Measurements from ENCODE around the gene SLC1A1.

The SLC1A1 gene

GRCh38 chr9:4559261-4560182 is 69.3 kb downstream of the SLC1A1 start:
- TF ChIP-seq PPARA (CRISPR knock-in tag; IDR thresholded peaks at IDR 0.05; ENCODE audit: borderline replicate concordance) (no peak), SNAI2 (CRISPR knock-in tag; IDR thresholded peaks at IDR 0.05) (no peak), TCF4 (CRISPR knock-in tag; IDR thresholded peaks at IDR 0.05; ENCODE audit: borderline replicate concordance) (no peak), BACH2 (CRISPR knock-in tag; IDR thresholded peaks at IDR 0.05; ENCODE audit: borderline replicate concordance) (no peak), CSDC2 (CRISPR knock-in tag; IDR thresholded peaks at IDR 0.05) (no peak), ARNTL (CRISPR knock-in tag; IDR thresholded peaks at IDR 0.05; ENCODE audit: borderline replicate concordance, low read depth) (no peak), ZNF70 (CRISPR knock-in tag; IDR thresholded peaks at IDR 0.05) (no peak), GLIS3 (CRISPR knock-in tag; IDR thresholded peaks at IDR 0.05) (no peak), POU6F1 (CRISPR knock-in tag; IDR thresholded peaks at IDR 0.05; ENCODE audit: borderline replicate concordance, low read depth) (no peak), ZFP30 (CRISPR knock-in tag; IDR thresholded peaks at IDR 0.05) (no peak), TOX (CRISPR knock-in tag; IDR thresholded peaks at IDR 0.05; ENCODE audit: borderline replicate concordance) (no peak), RARB (CRISPR knock-in tag; IDR thresholded peaks at IDR 0.05) (no peak), ISL1 (CRISPR knock-in tag; IDR thresholded peaks at IDR 0.05) (no peak), ZFP3 (CRISPR knock-in tag; IDR thresholded peaks at IDR 0.05) (no peak), OSR1 (CRISPR knock-in tag; IDR thresholded peaks at IDR 0.05) (no peak), ZNF565 (CRISPR knock-in tag; conservative IDR thresholded peaks at IDR 0.05; ENCODE audit: low read depth) (no peak), PATZ1 (CRISPR knock-in tag; IDR thresholded peaks at IDR 0.05; ENCODE audit: borderline replicate concordance) (no peak)
- TF ChIP-seq, protein P1, sequence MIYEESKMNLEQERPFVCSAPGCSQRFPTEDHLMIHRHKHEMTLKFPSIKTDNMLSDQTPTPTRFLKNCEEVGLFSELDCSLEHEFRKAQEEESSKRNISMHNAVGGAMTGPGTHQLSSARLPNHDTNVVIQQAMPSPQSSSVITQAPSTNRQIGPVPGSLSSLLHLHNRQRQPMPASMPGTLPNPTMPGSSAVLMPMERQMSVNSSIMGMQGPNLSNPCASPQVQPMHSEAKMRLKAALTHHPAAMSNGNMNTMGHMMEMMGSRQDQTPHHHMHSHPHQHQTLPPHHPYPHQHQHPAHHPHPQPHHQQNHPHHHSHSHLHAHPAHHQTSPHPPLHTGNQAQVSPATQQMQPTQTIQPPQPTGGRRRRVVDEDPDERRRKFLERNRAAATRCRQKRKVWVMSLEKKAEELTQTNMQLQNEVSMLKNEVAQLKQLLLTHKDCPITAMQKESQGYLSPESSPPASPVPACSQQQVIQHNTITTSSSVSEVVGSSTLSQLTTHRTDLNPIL (CRISPR knock-in tag; IDR thresholded peaks at IDR 0.05; ENCODE audit: low read depth): no peak
- no peak for ATAC-seq

- TF ChIP-seq PATZ1 (CRISPR knock-in tag; IDR thresholded peaks at IDR 0.05; ENCODE audit: borderline replicate concordance): no peak
- no peak for TF ChIP-seq ZNF70 (CRISPR knock-in tag; IDR thresholded peaks at IDR 0.05)
- no peak for TF ChIP-seq ZFP3 (CRISPR knock-in tag; IDR thresholded peaks at IDR 0.05)
- TF ChIP-seq ZC3H10 (CRISPR knock-in tag; IDR thresholded peaks at IDR 0.05): no peak
- no peak for TF ChIP-seq PPARA (CRISPR knock-in tag; IDR thresholded peaks at IDR 0.05; ENCODE audit: borderline replicate concordance)
- TF ChIP-seq RARB (CRISPR knock-in tag; IDR thresholded peaks at IDR 0.05): no peak
- TF ChIP-seq OSR1 (CRISPR knock-in tag; IDR thresholded peaks at IDR 0.05): no peak
- TF ChIP-seq GLIS3 (CRISPR knock-in tag; IDR thresholded peaks at IDR 0.05): no peak
- no peak for TF ChIP-seq ZNF565 (CRISPR knock-in tag; conservative IDR thresholded peaks at IDR 0.05; ENCODE audit: low read depth)
- no peak for TF ChIP-seq TCF4 (CRISPR knock-in tag; IDR thresholded peaks at IDR 0.05; ENCODE audit: borderline replicate concordance)
- TF ChIP-seq ZFP30 (CRISPR knock-in tag; IDR thresholded peaks at IDR 0.05): no peak
- TF ChIP-seq POU6F1 (CRISPR knock-in tag; IDR thresholded peaks at IDR 0.05; ENCODE audit: borderline replicate concordance, low read depth): no peak
- TF ChIP-seq ISL1 (CRISPR knock-in tag; IDR thresholded peaks at IDR 0.05): no peak
- no peak for TF ChIP-seq ZNF8 (CRISPR knock-in tag; IDR thresholded peaks at IDR 0.05)
- TF ChIP-seq ARNTL (CRISPR knock-in tag; IDR thresholded peaks at IDR 0.05; ENCODE audit: borderline replicate concordance, low read depth): no peak
- TF ChIP-seq BACH2 (CRISPR knock-in tag; IDR thresholded peaks at IDR 0.05; ENCODE audit: borderline replicate concordance): no peak
- TF ChIP-seq SNAI2 (CRISPR knock-in tag; IDR thresholded peaks at IDR 0.05): no peak
- no peak for TF ChIP-seq ESRRG (CRISPR knock-in tag; IDR thresholded peaks at IDR 0.05)
- TF ChIP-seq, protein P2, sequence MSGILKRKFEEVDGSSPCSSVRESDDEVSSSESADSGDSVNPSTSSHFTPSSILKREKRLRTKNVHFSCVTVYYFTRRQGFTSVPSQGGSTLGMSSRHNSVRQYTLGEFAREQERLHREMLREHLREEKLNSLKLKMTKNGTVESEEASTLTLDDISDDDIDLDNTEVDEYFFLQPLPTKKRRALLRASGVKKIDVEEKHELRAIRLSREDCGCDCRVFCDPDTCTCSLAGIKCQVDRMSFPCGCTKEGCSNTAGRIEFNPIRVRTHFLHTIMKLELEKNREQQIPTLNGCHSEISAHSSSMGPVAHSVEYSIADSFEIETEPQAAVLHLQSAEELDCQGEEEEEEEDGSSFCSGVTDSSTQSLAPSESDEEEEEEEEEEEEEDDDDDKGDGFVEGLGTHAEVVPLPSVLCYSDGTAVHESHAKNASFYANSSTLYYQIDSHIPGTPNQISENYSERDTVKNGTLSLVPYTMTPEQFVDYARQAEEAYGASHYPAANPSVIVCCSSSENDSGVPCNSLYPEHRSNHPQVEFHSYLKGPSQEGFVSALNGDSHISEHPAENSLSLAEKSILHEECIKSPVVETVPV (CRISPR knock-in tag; IDR thresholded peaks at IDR 0.05): no peak
- ATAC-seq: no peak
Measured at GRCh38 chr9:4563105-4563504, 72.8 kb downstream of the SLC1A1 start.

All from SK-N-SH treated with all-trans-retinoic acid at 6 μM for 48 hours (cell line).